NCI-H1417 (cell line): ENCODE data around the gene FLG.
"Not testable (repeated sequence)": the region's sequence is repeated elsewhere in the genome, so short reads cannot be mapped to it uniquely, and the experiment has no call there.

ENCODE experiments used
- DNase-seq, 3 experiments: peaks; one replicate each; lab custom pipeline; 2025; lab: John Stamatoyannopoulos, UW

FLG gene

DNA sequence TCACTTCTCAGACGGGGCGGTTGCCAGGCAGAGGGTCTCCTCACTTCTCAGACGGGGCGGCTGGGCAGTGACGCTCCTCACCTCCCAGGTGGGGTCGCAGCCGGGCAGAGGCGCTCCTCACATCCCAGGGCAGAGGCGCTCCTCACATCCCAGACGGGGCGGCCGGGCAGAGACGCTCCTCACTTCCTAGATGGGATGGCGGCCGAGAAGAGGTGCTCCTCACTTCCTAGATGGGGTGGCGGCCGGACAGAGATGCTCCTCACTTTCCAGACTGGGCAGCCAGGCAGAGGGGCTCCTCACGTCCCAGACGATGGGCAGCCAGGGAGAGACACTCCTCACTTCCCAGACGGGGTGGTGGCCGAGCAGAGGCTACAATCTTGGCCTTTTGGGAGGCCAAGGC is 68.6 kb downstream of the FLG start:
- not testable (repeated sequence) for DNase-seq
